ENCODE data around the gene SUCLG2. TPM values are rescaled to one million over a fixed set of nuclear protein-coding genes. Genes with fewer than 3 reads are reported as not detected.
"Not testable (repeated sequence)": the region's sequence is repeated elsewhere in the genome, so short reads cannot be mapped to it uniquely, and the experiment has no call there.

SUCLG2 gene
- polyA plus RNA-seq, 2 of the 4 experiments (the other 2 are of a cell fraction), result 39.8 to 61.3 TPM

DNA sequence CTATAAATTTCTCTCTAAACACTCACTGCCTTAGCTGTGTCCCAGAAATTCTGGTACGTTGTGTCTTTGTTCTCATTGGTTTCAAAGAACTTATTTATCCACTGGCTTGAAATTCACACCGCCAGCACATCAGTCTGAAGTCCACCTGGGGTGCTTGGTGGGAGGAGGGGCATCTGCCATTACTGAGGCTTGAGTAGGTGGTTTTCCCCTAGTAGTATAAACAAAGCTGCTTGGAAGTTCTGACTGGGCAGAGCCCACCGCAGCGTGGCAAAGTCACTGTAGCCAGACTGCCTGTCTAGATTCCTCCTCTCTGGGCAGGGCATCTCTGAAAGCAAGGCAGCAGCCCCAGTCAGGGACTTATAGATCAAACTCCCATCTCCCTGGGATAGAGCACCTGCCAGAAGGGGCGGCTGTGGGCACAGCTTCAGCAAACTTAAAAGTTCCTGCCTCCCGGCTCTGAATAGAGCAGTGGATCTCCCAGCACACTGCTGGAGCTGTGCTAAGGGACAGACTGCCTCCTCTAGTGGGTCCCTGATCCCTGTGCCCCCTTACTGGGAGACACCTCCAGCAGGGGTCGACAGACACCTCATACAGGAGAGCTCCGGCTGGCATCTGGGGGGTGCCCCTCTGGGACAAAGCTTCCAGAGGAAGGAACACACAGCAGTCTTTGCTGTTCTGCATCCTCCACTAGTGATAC, 114.1 kb downstream of the SUCLG2 start (continued):
- TF ChIP-seq SREBF2 (IDR thresholded peaks at IDR 0.05) (no peak), TFCP2L1 (CRISPR knock-in tag; IDR thresholded peaks at IDR 0.05) (no peak), ELK1 (IDR thresholded peaks at IDR 0.05; ENCODE audit: low read depth, low read length) (no peak), CEBPB (IDR thresholded peaks at IDR 0.05) (no peak), RCOR1 (IDR thresholded peaks at IDR 0.05; ENCODE audit: low read depth, low read length) (no peak), MYC (IDR thresholded peaks at IDR 0.05; ENCODE audit: borderline replicate concordance, low read length) (no peak), CBX2 (IDR thresholded peaks at IDR 0.05; ENCODE audit: borderline replicate concordance, low read depth) (no peak), JUNB (IDR thresholded peaks at IDR 0.05) (no peak), PHF8 (IDR thresholded peaks at IDR 0.05; ENCODE audit: borderline replicate concordance, low read depth) (no peak), BHLHE40 (IDR thresholded peaks at IDR 0.05; ENCODE audit: low read depth, low read length) (no peak), EHF (CRISPR knock-in tag; IDR thresholded peaks at IDR 0.05) (no peak)

DNA sequence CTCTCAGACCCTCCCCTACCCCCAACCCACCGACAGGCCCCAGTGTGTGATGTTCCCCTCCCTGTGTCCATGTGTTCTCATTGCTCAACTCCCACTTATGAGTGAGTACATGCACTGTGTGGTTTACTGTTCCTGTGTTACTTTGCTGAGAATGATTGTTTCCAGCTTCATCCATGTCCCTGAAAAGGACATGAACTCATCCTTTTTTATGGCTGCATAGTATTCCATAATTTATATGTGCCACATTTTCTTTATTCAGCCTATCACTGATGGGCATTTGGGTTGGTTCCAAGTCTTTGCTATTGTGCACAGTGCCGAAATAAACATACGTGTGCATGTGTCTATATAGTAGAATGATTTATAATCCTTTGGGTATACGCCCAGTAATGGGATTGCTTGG, 117.2 kb downstream of the SUCLG2 start:
- H3K27ac ChIP-seq; DNase-seq (ENCODE audit: low read depth in 1 of 2, low spot score in 1 of 2); H3K4me1 ChIP-seq; POLR2A ChIA-PET; FAIRE-seq; H3K4me3 ChIP-seq; CTCF ChIA-PET; H3K4me2 ChIP-seq; H3K9me3 ChIP-seq; ATAC-seq: not testable (repeated sequence)
- 95% methylated on average over 4 of the region's 4 CpGs for WGBS (ENCODE audit: missing lambda C conversion rate)

- DNase-seq (ENCODE audit: low read depth in 1 of 2, low spot score in 1 of 2), result no peak
- 82% methylated on average over 3 of the region's 3 CpGs for WGBS (ENCODE audit: missing lambda C conversion rate)
- ChIA-PET CTCF (interaction anchor here (0.5 kb wide), 1 partner anchor 171 kb away, joined by 3 read pairs; no protein-coding TSS in a partner anchor), POLR2A (no interaction called here)
- no peak for ATAC-seq
- FAIRE-seq, result no peak
- no peak overlapping the region for H3K4me2 ChIP-seq
- peaks cover 16% of the 10 kb centered on the region for H3K4me1 ChIP-seq
- no peak overlapping the region for H3K4me3 ChIP-seq
- H3K27ac ChIP-seq, result no peak overlapping the region
- no peaks in the 10 kb centered on the region for H3K9me3 ChIP-seq
- TF ChIP-seq MAZ (IDR thresholded peaks at IDR 0.05; ENCODE audit: borderline replicate concordance, low read depth, low read length) (no peak), TFCP2L1 (CRISPR knock-in tag; IDR thresholded peaks at IDR 0.05) (no peak), RCOR1 (IDR thresholded peaks at IDR 0.05; ENCODE audit: low read depth, low read length) (no peak)
Observed at GRCh38 chr3:67535006-67535405, 119.4 kb downstream of the SUCLG2 start.

GRCh38 chr3:67534594-67534993, 119.8 kb downstream of the SUCLG2 start:
- DNase-seq (ENCODE audit: low read depth in 1 of 2, low spot score in 1 of 2) (no peak), FAIRE-seq (no peak), ATAC-seq (no peak)
- ChIA-PET POLR2A (no interaction called here), CTCF (no interaction called here)
- Histone ChIP-seq H3K4me2 (no peak overlapping the region), H3K4me1 (peaks cover 20% of the 10 kb centered on the region), H3K27ac (no peak overlapping the region), H3K9me3 (no peaks in the 10 kb centered on the region), H3K4me3 (no peak overlapping the region)
- TF ChIP-seq JUNB (IDR thresholded peaks at IDR 0.05), result no peak
- TF ChIP-seq GATA3 (IDR thresholded peaks at IDR 0.05; ENCODE audit: borderline replicate concordance), result no peak
- no peak for TF ChIP-seq KDM1A (IDR thresholded peaks at IDR 0.05; ENCODE audit: low read depth)
- no peak for TF ChIP-seq RNF2 (IDR thresholded peaks at IDR 0.05; ENCODE audit: borderline replicate concordance, low read depth)
- no peak for TF ChIP-seq CHD2 (IDR thresholded peaks at IDR 0.05; ENCODE audit: low read length, partially characterized antibody)
- TF ChIP-seq MAFK (IDR thresholded peaks at IDR 0.05; ENCODE audit: partially characterized antibody), result no peak
- no peak for TF ChIP-seq NPAS2 (CRISPR knock-in tag; IDR thresholded peaks at IDR 0.05; ENCODE audit: borderline replicate concordance)
- no peak for TF ChIP-seq RFX5 (IDR thresholded peaks at IDR 0.05)
- TF ChIP-seq, protein P1, sequence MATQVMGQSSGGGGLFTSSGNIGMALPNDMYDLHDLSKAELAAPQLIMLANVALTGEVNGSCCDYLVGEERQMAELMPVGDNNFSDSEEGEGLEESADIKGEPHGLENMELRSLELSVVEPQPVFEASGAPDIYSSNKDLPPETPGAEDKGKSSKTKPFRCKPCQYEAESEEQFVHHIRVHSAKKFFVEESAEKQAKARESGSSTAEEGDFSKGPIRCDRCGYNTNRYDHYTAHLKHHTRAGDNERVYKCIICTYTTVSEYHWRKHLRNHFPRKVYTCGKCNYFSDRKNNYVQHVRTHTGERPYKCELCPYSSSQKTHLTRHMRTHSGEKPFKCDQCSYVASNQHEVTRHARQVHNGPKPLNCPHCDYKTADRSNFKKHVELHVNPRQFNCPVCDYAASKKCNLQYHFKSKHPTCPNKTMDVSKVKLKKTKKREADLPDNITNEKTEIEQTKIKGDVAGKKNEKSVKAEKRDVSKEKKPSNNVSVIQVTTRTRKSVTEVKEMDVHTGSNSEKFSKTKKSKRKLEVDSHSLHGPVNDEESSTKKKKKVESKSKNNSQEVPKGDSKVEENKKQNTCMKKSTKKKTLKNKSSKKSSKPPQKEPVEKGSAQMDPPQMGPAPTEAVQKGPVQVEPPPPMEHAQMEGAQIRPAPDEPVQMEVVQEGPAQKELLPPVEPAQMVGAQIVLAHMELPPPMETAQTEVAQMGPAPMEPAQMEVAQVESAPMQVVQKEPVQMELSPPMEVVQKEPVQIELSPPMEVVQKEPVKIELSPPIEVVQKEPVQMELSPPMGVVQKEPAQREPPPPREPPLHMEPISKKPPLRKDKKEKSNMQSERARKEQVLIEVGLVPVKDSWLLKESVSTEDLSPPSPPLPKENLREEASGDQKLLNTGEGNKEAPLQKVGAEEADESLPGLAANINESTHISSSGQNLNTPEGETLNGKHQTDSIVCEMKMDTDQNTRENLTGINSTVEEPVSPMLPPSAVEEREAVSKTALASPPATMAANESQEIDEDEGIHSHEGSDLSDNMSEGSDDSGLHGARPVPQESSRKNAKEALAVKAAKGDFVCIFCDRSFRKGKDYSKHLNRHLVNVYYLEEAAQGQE (IDR thresholded peaks at IDR 0.05), result no peak
- TF ChIP-seq POLR2AphosphoS2 (conservative IDR thresholded peaks at IDR 0.05; ENCODE audit: low read length), result no peak
- TF ChIP-seq HOXB5 (CRISPR knock-in tag; IDR thresholded peaks at IDR 0.05), result no peak
- TF ChIP-seq RAD21 (conservative IDR thresholded peaks at IDR 0.05 in 1 of 2, IDR thresholded peaks at IDR 0.05 in 1 of 2), result no peak
- TF ChIP-seq CEBPB (IDR thresholded peaks at IDR 0.05), result no peak
- TF ChIP-seq ESRRA (IDR thresholded peaks at IDR 0.05; ENCODE audit: borderline replicate concordance, low read length), result no peak
- no peak for TF ChIP-seq EHMT2 (IDR thresholded peaks at IDR 0.05; ENCODE audit: low read depth)
- TF ChIP-seq HDAC2 (IDR thresholded peaks at IDR 0.05), result no peak
